Measurements from ENCODE around the gene ARFRP1.

ARFRP1 gene

GRCh38 chr20:63690003-63690897, 17.5 kb downstream of the ARFRP1 start:
- no peak for DNase-seq

GRCh38 chr20:63689046-63690002, 18.5 kb downstream of the ARFRP1 start:
- no peak for DNase-seq

- DNase-seq: no peak
Measured at GRCh38 chr20:63688228-63689045, 19.3 kb downstream of the ARFRP1 start.

- no peak for DNase-seq
Measured at GRCh38 chr20:63687419-63688178, 20.2 kb downstream of the ARFRP1 start.

GRCh38 chr20:63686492-63687321, 21.1 kb downstream of the ARFRP1 start:
- DNase-seq: peak; percentile 76

GRCh38 chr20:63686094-63686491, 21.7 kb downstream of the ARFRP1 start:
- no peak for DNase-seq

- DNase-seq: no peak
Measured at GRCh38 chr20:63685269-63686026, 22.3 kb downstream of the ARFRP1 start.

GRCh38 chr20:63682384-63683139, 25.2 kb downstream of the ARFRP1 start:
- DNase-seq: no peak

GRCh38 chr20:63681609-63682142, 26.1 kb downstream of the ARFRP1 start:
- no peak for DNase-seq

GRCh38 chr20:63680857-63681608, 26.7 kb downstream of the ARFRP1 start:
- DNase-seq: no peak

GRCh38 chr20:63680427-63680826, 27.3 kb downstream of the ARFRP1 start:
- DNase-seq: no peak

- no peak for DNase-seq
Measured at GRCh38 chr20:63679799-63680305, 27.9 kb downstream of the ARFRP1 start.

GRCh38 chr20:63678667-63679465, 28.9 kb downstream of the ARFRP1 start:
- DNase-seq: no peak

- no peak for DNase-seq
Measured at GRCh38 chr20:63678071-63678470, 29.7 kb downstream of the ARFRP1 start.

GRCh38 chr20:63675681-63676368, 32.0 kb downstream of the ARFRP1 start:
- DNase-seq: no peak

GRCh38 chr20:63673951-63674350, 33.8 kb downstream of the ARFRP1 start:
- DNase-seq: no peak

GRCh38 chr20:63672666-63673065, 35.1 kb downstream of the ARFRP1 start:
- DNase-seq: no peak

All from activated effector memory CD4-positive, alpha-beta T cell treated with anti-CD3 and anti-CD28 coated beads, Interleukin-2, amount 50 U/mL, for 16 hours (primary cell).